Activated naive CD4-positive, alpha-beta T cell treated with anti-CD3 and anti-CD28 coated beads, Interleukin-2, amount 50 U/mL, for 72 hours (primary cell): ENCODE data around the gene METTL25. TPM values are rescaled to one million over a fixed set of nuclear protein-coding genes. Genes with fewer than 3 reads are reported as not detected.
"Not testable (repeated sequence)": the region's sequence is repeated elsewhere in the genome, so short reads cannot be mapped to it uniquely, and the experiment has no call there.

ENCODE experiments used
- ATAC-seq, 2 donors: fragments of 150-1000 bp; cut with Tn5 transposase; 2 replicates each; pipeline ENCODE4 v1.10.0; 2021; ENCODE audit warnings: mild to moderate bottlenecking in 2 of 2, moderate library complexity in 2 of 2
- DNase-seq, 2 donors: peaks; one replicate each; pipeline ENCODE4 v3.0.0; 2021 to 2022; ENCODE audit warnings: low spot score in 2 of 2
- H3K27ac Mint-ChIP-seq, 2 donors: one replicate each; pipeline ENCODE4 v1.8.0; 2022; ENCODE audit warnings: mild to moderate bottlenecking in 2 of 2, mixed read lengths in 2 of 2
- H3K36me3 Mint-ChIP-seq, 2 donors: one replicate each; pipeline ENCODE4 v1.8.0; 2022; ENCODE audit warnings: mixed read lengths in 2 of 2
- H3K9me3 Mint-ChIP-seq, 2 donors: one replicate each; pipeline ENCODE4 v1.8.0; 2022; ENCODE audit warnings: mixed read lengths in 2 of 2
- total RNA-seq, 2 donors: library from RNA; stranded (reverse); gene quantifications; one replicate each; pipeline ENCODE4 v1.2.3, GENCODE V29; 2022

Gene METTL25
- 1 to 10 TPM; 7.3 to 9.3 TPM for total RNA-seq

DNA sequence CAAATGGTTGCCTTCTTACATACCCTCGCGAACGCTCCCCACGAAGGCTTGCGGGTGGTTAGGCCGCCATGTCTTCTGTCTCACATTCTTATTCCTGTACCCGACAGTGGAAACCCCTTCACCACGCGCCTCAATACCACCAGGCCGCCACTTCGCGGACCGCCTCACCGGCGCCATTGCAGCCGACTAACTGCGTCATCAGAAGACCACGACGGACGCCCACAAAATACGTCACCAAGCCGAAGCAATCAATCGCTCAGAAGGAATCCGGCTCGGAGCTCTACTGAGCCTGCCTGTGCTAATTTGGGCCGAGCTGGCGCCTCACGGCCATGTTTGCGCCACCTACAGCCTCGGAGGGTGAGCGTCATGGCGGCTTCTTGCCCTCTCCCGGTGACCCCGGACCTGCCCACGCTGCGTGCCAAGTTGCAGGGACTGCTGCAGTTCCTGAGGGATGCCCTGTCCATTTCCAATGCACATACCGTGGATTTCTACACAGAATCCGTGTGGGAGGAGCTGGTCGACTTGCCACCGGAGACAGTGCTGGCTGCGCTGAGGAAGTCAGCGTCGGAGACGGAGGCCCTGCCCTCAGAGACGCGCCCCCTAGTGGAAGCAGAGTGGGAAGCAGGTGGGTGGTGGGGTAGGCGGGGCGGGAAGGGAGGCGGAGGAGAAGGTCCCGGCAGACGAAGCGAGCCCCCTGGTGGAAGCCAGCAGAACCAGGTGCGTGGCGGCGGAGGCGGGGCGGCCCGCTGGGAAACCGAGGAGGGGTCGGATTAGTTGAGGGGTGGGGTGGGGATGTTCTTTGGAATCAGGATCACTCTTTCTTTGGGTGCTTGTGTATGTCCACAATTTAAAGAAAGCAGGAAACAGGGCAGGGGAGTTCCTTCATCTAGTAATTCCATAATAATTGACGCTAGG lies at the start of gene METTL25, which contains the start of gene CCDC59:
TSS of gene METTL25 (plus strand) at position 330 of the 915 bp plus-strand sequence. CDS start at position 367, 37 bp downstream.
TSS of gene CCDC59 (minus strand) at position 188 of the 915 bp plus-strand sequence. CDS start at position 177, 11 bp downstream.
- ATAC-seq (peak; percentile 94 to 95), DNase-seq (peak; percentile 96 to 97)
- Mint-ChIP-seq H3K27ac (peak within 1 kb of the TSS; percentile 98 to 100), H3K36me3 (peaks cover 34 to 38% of the 10 kb centered on the region in 2 donors), H3K9me3 (no peaks in the 10 kb centered on the region)

GRCh38 chr12:82314406-82314892 lies 43.9 kb upstream of the METTL25 start:
- peak in 1 of 2 donors; percentile 41 for ATAC-seq
- no peak for DNase-seq
- no peaks in the 10 kb centered on the region for H3K36me3 Mint-ChIP-seq
- peaks cover 0 to 10% of the 10 kb centered on the region in 2 donors for H3K9me3 Mint-ChIP-seq
- no peak overlapping the region for H3K27ac Mint-ChIP-seq

- DNase-seq = no peak
- no peak for ATAC-seq
- H3K27ac Mint-ChIP-seq = no peak overlapping the region
These were observed 39.1 kb upstream of the METTL25 start for GRCh38 chr12:82319276-82319675.

DNA sequence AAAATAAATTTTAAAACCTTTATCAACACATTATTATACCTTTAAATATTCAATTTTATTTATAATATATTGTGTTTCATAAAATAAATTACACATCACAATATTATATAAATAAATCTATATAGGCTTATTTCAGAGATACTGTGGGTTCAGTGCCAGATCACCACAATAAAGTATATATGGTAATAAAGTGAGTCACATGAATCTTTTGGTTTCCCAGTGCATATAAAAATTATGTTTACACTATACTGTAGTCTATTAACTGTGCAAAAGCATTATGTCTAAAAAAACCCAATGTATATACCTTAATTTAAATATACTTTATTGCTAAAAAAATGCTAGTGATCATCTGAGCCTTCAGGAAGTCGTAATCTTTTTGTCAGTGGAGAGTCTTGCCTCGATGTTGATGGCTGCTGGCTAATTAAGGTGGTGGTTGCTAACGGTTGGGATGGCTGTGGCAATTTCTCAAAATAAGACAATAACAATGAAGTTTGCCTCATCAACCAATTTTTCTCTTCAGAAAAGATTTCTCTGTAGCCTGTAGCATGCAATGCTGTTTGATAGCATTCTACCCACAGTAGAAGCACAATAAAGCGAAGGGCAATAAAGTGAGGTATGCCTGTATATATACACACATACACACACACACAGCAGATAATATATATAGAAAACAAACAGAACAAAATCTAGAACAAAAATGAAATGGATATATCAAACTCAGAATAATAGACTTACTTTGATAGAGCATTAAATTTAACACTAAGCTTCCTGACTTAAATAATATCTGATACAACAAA lies 32.6 kb upstream of the METTL25 start:
- H3K27ac Mint-ChIP-seq = no peak overlapping the region
- DNase-seq (no peak), ATAC-seq (no peak)
- no peaks in the 10 kb centered on the region for H3K9me3 Mint-ChIP-seq
- H3K36me3 Mint-ChIP-seq = no peaks in the 10 kb centered on the region

More at GRCh38 chr12:82319276-82319675, 39.1 kb upstream of the METTL25 start:
- Mint-ChIP-seq H3K36me3 (no peaks in the 10 kb centered on the region), H3K9me3 (no peaks in the 10 kb centered on the region)

- Mint-ChIP-seq H3K36me3 (no peaks in the 10 kb centered on the region), H3K27ac (no peak overlapping the region), H3K9me3 (no peaks in the 10 kb centered on the region)
- ATAC-seq (no peak), DNase-seq (no peak)
These were observed 31.3 kb upstream of the METTL25 start for GRCh38 chr12:82326905-82327503.

- no peak overlapping the region for H3K27ac Mint-ChIP-seq
- no peaks in the 10 kb centered on the region for H3K36me3 Mint-ChIP-seq
- no peaks in the 10 kb centered on the region for H3K9me3 Mint-ChIP-seq
- DNase-seq (no peak), ATAC-seq (no peak)
These were observed 30.5 kb upstream of the METTL25 start for GRCh38 chr12:82327861-82328260.

DNA sequence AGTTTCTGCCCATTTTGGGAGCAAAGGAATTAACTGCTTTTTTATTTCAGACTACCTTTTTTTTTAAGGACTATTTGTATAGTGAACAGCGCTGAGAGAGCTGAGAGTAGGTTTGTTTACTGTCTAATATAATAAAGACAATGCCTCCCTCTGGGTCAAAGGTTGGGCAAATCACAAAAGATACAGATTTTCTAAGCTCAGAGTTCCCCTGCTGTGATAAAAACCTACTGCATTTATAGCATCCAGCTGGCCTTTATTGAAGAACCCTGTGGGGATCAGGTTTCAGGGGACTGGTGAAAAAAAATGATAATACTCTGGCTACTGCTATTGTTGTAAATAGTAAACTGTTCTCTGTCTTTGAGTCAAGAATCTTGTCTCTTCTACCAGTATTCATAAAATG lies 28.8 kb upstream of the METTL25 start:
- ATAC-seq (no peak), DNase-seq (no peak)
- Mint-ChIP-seq H3K36me3 (no peaks in the 10 kb centered on the region), H3K9me3 (no peaks in the 10 kb centered on the region), H3K27ac (no peak overlapping the region)

GRCh38 chr12:82350161-82350560 lies 8.2 kb upstream of the METTL25 start:
- DNase-seq (no peak), ATAC-seq (no peak)
- H3K9me3 Mint-ChIP-seq = no peaks in the 10 kb centered on the region
- H3K27ac Mint-ChIP-seq = no peak overlapping the region
- H3K36me3 Mint-ChIP-seq = peaks cover 0 to 10% of the 10 kb centered on the region in 2 donors

- H3K9me3 Mint-ChIP-seq = no peaks in the 10 kb centered on the region
- H3K27ac Mint-ChIP-seq = no peak overlapping the region
- ATAC-seq = no peak
- peaks cover 9 to 11% of the 10 kb centered on the region in 2 donors for H3K36me3 Mint-ChIP-seq
- no peak for DNase-seq
These were observed 6.9 kb upstream of the METTL25 start for GRCh38 chr12:82351390-82351789.

GRCh38 chr12:82357340-82357739 lies 989 bp upstream of the METTL25 start:
- Mint-ChIP-seq H3K9me3 (no peaks in the 10 kb centered on the region), H3K36me3 (peaks cover 34 to 38% of the 10 kb centered on the region in 2 donors), H3K27ac (peak overlapping the region; percentile 98 to 100)
- no peak for DNase-seq
- ATAC-seq = no peak

- Mint-ChIP-seq H3K27ac (peak overlapping the region; percentile 98 to 100), H3K36me3 (peaks cover 34 to 38% of the 10 kb centered on the region in 2 donors), H3K9me3 (no peaks in the 10 kb centered on the region)
- no peak for DNase-seq
- ATAC-seq = no peak
These were observed 507 bp upstream of the METTL25 start for GRCh38 chr12:82357845-82358199.

GRCh38 chr12:82359115-82359478 lies 768 bp downstream of the METTL25 start:
- peaks cover 34 to 35% of the 10 kb centered on the region in 2 donors for H3K36me3 Mint-ChIP-seq
- ATAC-seq (no peak), DNase-seq (peak in 1 of 2 donors; percentile 8)
- H3K9me3 Mint-ChIP-seq = no peaks in the 10 kb centered on the region
- peak overlapping the region; percentile 78 to 98 for H3K27ac Mint-ChIP-seq

GRCh38 chr12:82360834-82361233 lies 2.5 kb downstream of the METTL25 start:
- not testable (repeated sequence) for ATAC-seq, H3K27ac Mint-ChIP-seq, DNase-seq, H3K9me3 Mint-ChIP-seq
- peaks cover 27 to 29% of the 10 kb centered on the region in 2 donors for H3K36me3 Mint-ChIP-seq

DNA sequence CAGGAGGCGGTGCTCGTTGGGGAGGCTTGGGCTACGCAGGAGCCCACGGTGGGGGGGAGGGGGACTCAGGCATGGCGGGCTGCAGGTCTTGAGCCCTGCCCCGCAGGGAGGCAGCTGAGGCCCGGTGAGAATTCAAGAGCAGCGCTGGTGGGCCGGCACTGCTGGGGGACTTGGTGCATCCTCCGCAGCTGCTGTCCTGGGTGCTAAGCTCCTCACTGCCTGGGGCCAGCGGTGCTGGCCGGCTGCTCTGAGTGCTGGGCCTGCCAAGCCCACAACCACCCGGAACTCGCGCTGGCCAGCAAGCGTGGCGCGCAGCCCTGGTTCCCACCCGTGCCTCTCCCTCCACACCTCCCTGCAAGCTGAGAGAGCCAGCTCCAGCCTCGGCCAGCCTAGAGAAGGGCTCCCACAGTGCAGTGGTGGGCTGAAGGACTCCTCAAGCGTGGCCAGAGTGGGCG lies 3.2 kb downstream of the METTL25 start:
- ATAC-seq = no peak
- Mint-ChIP-seq H3K36me3 (peaks cover 25 to 27% of the 10 kb centered on the region in 2 donors), H3K9me3 (no peaks in the 10 kb centered on the region), H3K27ac (no peak overlapping the region)
- no peak for DNase-seq

GRCh38 chr12:82363990-82364389 lies 5.7 kb downstream of the METTL25 start:
- H3K9me3 Mint-ChIP-seq = peaks cover 0 to 1% of the 10 kb centered on the region in 2 donors
- peaks cover 11 to 13% of the 10 kb centered on the region in 2 donors for H3K36me3 Mint-ChIP-seq
- ATAC-seq (no peak), DNase-seq (no peak)
- no peak overlapping the region for H3K27ac Mint-ChIP-seq

DNA sequence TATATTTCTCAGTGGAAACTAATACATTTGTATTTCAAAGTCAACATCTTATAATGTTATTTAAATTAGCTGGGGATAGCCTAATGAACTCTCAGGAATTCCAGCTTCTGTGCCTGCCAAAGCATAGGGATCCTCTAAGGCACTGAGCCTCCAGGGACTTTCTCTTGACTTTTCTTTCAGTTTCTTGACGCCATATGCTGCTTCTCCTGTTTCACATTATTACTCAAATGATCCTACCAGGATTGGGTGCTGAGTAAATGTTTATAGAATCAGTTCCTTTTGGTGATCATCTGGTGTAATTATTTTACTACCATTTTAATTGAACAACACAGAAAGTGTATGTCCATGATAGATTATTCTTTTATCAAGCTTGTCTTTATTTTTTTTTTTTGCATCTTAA lies 7.9 kb downstream of the METTL25 start:
- H3K36me3 Mint-ChIP-seq = peaks cover 18% of the 10 kb centered on the region in 2 donors
- ATAC-seq = no peak
- no peak for DNase-seq
- no peak overlapping the region for H3K27ac Mint-ChIP-seq
- H3K9me3 Mint-ChIP-seq = peaks cover 0 to 7% of the 10 kb centered on the region in 2 donors
